ENCODE results near the gene NCF2.

- TF ChIP-seq, protein P1, sequence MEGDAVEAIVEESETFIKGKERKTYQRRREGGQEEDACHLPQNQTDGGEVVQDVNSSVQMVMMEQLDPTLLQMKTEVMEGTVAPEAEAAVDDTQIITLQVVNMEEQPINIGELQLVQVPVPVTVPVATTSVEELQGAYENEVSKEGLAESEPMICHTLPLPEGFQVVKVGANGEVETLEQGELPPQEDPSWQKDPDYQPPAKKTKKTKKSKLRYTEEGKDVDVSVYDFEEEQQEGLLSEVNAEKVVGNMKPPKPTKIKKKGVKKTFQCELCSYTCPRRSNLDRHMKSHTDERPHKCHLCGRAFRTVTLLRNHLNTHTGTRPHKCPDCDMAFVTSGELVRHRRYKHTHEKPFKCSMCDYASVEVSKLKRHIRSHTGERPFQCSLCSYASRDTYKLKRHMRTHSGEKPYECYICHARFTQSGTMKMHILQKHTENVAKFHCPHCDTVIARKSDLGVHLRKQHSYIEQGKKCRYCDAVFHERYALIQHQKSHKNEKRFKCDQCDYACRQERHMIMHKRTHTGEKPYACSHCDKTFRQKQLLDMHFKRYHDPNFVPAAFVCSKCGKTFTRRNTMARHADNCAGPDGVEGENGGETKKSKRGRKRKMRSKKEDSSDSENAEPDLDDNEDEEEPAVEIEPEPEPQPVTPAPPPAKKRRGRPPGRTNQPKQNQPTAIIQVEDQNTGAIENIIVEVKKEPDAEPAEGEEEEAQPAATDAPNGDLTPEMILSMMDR (IDR thresholded peaks at IDR 0.05) = no peak
- TF ChIP-seq POLR2A (IDR thresholded peaks at IDR 0.05) = no peak
Observed at GRCh38 chr1:183533617-183534174, 56.6 kb downstream of the NCF2 start.
